Putamen (tissue), 1 donor: ENCODE results near the gene ABCB6.
"Not testable (repeated sequence)": the region's sequence is repeated elsewhere in the genome, so short reads cannot be mapped to it uniquely, and the experiment has no call there.

ENCODE experiments used
- DNase-seq: peaks from one replicate; pipeline ENCODE4 v3.0.0-alpha.2; 2016; ENCODE audit warnings: low spot score

The ABCB6 gene

GRCh38 chr2:219218732-219219701, at the start of gene ABCB6:
Gene ABCB6 (minus strand): TSS chr2:219218958. CDS start chr2:219218673, 285 bp downstream.
- peak; percentile 96 for DNase-seq

GRCh38 chr2:219268294-219268693, 49.5 kb upstream of the ABCB6 start:
- DNase-seq: no peak

GRCh38 chr2:219266886-219267285, 48.1 kb upstream of the ABCB6 start:
- no peak for DNase-seq

GRCh38 chr2:219266232-219266631, 47.5 kb upstream of the ABCB6 start:
- DNase-seq: no peak

- no peak for DNase-seq
Measured at GRCh38 chr2:219261024-219261855, 42.5 kb upstream of the ABCB6 start.

- not testable (repeated sequence) for DNase-seq
Measured at GRCh38 chr2:219258942-219259341, 40.2 kb upstream of the ABCB6 start.

GRCh38 chr2:219254590-219255201, 35.9 kb upstream of the ABCB6 start:
- DNase-seq: no peak

GRCh38 chr2:219253753-219254589, 35.2 kb upstream of the ABCB6 start, which contains the start of gene TUBA4A:
Gene TUBA4A (minus strand): TSS chr2:219253918. CDS start chr2:219253858, 60 bp downstream.
- DNase-seq: peak; percentile 83

GRCh38 chr2:219252900-219253752, 34.4 kb upstream of the ABCB6 start, which contains the start of gene TUBA4B:
Gene TUBA4B (plus strand): TSS chr2:219253243. CDS start chr2:219253408, 165 bp downstream.
- DNase-seq: no peak

GRCh38 chr2:219252570-219252899, 33.8 kb upstream of the ABCB6 start:
- DNase-seq: no peak

GRCh38 chr2:219252084-219252483, 33.3 kb upstream of the ABCB6 start:
- no peak for DNase-seq

GRCh38 chr2:219251656-219252055, 32.9 kb upstream of the ABCB6 start:
- no peak for DNase-seq

- DNase-seq: no peak
Measured at GRCh38 chr2:219250049-219250781, 31.5 kb upstream of the ABCB6 start.

GRCh38 chr2:219249203-219249980, 30.6 kb upstream of the ABCB6 start:
- peak; percentile 62 for DNase-seq

GRCh38 chr2:219248845-219249202, 30.1 kb upstream of the ABCB6 start:
- DNase-seq: no peak

- no peak for DNase-seq
Measured at GRCh38 chr2:219247678-219248642, 29.2 kb upstream of the ABCB6 start.

GRCh38 chr2:219246559-219246958, 27.8 kb upstream of the ABCB6 start:
- DNase-seq: no peak

- no peak for DNase-seq
Measured at GRCh38 chr2:219245899-219246230, 27.1 kb upstream of the ABCB6 start.
